NB4 (cell line): ENCODE results near the gene MPHOSPH9.

ENCODE experiments used
- MYC ChIP-seq: IDR thresholded peaks from 2 replicates; pipeline ENCODE4 v1.6.1; 2011; ENCODE audit warnings: low read depth, low read length
- POLR2A ChIP-seq: IDR thresholded peaks from 2 replicates; pipeline ENCODE4 v1.6.1; 2011; ENCODE audit warnings: mild to moderate bottlenecking; ENCODE audit not compliant: insufficient read length; ENCODE audit errors: extremely low read depth
- TF ChIP-seq, protein P1 (sequence below): IDR thresholded peaks from one replicate; pipeline ENCODE4 v1.5.1; 2012; ENCODE audit warnings: low read depth, low read length

DNA sequence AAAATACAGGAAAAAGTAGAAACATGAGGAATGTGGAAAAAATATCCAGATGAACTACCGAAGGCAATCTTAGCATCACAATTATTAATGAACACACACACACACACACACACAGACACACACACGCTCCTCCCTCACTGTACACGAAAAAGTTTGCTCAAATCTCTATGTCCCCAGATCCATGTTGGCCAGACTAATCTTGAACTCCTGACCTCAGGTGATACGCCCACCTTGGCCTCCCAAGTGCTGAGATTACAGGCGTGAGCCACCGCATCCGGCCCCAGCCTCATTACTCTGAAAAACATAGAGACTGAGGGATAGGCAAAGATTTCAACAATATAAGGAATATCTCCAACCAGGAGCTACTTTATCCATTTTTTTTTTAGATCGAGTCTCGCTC, 99.2 kb downstream of the MPHOSPH9 start:
- TF ChIP-seq, protein P1, sequence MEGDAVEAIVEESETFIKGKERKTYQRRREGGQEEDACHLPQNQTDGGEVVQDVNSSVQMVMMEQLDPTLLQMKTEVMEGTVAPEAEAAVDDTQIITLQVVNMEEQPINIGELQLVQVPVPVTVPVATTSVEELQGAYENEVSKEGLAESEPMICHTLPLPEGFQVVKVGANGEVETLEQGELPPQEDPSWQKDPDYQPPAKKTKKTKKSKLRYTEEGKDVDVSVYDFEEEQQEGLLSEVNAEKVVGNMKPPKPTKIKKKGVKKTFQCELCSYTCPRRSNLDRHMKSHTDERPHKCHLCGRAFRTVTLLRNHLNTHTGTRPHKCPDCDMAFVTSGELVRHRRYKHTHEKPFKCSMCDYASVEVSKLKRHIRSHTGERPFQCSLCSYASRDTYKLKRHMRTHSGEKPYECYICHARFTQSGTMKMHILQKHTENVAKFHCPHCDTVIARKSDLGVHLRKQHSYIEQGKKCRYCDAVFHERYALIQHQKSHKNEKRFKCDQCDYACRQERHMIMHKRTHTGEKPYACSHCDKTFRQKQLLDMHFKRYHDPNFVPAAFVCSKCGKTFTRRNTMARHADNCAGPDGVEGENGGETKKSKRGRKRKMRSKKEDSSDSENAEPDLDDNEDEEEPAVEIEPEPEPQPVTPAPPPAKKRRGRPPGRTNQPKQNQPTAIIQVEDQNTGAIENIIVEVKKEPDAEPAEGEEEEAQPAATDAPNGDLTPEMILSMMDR: no peak
- no peak for TF ChIP-seq POLR2A
- TF ChIP-seq MYC: no peak
